HG03354 (cell line): ENCODE data around the gene TGFB2.

ENCODE experiments used
- ATAC-seq: cut with Tn5 transposase; IDR thresholded peaks from one replicate; pipeline ENCODE4 v1.9.1; 2021; ENCODE audit warnings: mild to moderate bottlenecking; ENCODE audit not compliant: unreplicated experiment, poor library complexity, severe bottlenecking

Gene TGFB2

GRCh38 chr1:218380125-218380977, 35.2 kb downstream of the TGFB2 start:
- ATAC-seq = no peak

- no peak for ATAC-seq
These were observed 37.1 kb downstream of the TGFB2 start for GRCh38 chr1:218382261-218382660.

- ATAC-seq = no peak
These were observed 37.9 kb downstream of the TGFB2 start for GRCh38 chr1:218383051-218383450.

- ATAC-seq = no peak
These were observed 38.5 kb downstream of the TGFB2 start for GRCh38 chr1:218383681-218384080.

- no peak for ATAC-seq
These were observed 39.5 kb downstream of the TGFB2 start for GRCh38 chr1:218384581-218384993.

- no peak for ATAC-seq
These were observed 43.5 kb downstream of the TGFB2 start for GRCh38 chr1:218388591-218388990.

GRCh38 chr1:218390618-218391017, 45.5 kb downstream of the TGFB2 start:
- no peak for ATAC-seq

GRCh38 chr1:218392780-218393179, 47.6 kb downstream of the TGFB2 start:
- ATAC-seq = no peak

- ATAC-seq = no peak
These were observed 49.3 kb downstream of the TGFB2 start for GRCh38 chr1:218394416-218394815.

GRCh38 chr1:218394989-218395388, 49.9 kb downstream of the TGFB2 start:
- no peak for ATAC-seq

GRCh38 chr1:218395916-218396315, 50.8 kb downstream of the TGFB2 start:
- no peak for ATAC-seq

GRCh38 chr1:218397752-218398339, 52.7 kb downstream of the TGFB2 start:
- no peak for ATAC-seq

- ATAC-seq = no peak
These were observed 55.5 kb downstream of the TGFB2 start for GRCh38 chr1:218400624-218401023.

- ATAC-seq = no peak
These were observed 56.4 kb downstream of the TGFB2 start for GRCh38 chr1:218401441-218401997.

- no peak for ATAC-seq
These were observed 57.1 kb downstream of the TGFB2 start for GRCh38 chr1:218401998-218402785.

GRCh38 chr1:218402786-218403120, 57.6 kb downstream of the TGFB2 start:
- ATAC-seq = no peak

GRCh38 chr1:218403300-218403699, 58.2 kb downstream of the TGFB2 start:
- ATAC-seq = no peak

GRCh38 chr1:218407630-218408029, 62.5 kb downstream of the TGFB2 start:
- no peak for ATAC-seq

- ATAC-seq = no peak
These were observed 63.0 kb downstream of the TGFB2 start for GRCh38 chr1:218408135-218408534.

- no peak for ATAC-seq
These were observed 63.8 kb downstream of the TGFB2 start for GRCh38 chr1:218408942-218409341.
